NCI-H2107 treated with DMSO at 0.1 percent for 48 hours (cell line): ENCODE measurements around the gene NPL.

Source experiments
- DNase-seq: peaks from one replicate; lab custom pipeline; 2025; ENCODE audit not compliant: unreplicated experiment; lab: John Stamatoyannopoulos, UW

Gene NPL

DNA sequence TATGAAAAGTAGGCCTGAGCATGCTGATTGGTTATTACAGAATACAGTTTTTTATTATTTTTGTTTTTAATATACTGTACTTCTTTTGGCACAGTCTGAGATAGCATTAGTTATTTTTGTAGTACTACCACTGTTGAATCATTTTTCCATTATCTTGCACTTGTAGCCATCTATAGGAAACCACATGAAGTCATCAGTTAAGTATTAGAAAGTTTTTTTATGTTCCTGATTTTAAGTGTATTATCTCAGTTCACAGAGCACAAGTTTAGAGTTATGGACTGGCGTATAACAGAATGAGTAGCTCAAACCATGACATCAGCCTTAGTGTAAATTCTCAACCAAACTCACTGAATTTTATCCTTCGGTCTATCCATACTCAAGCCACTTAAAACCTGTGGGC, 72.4 kb downstream of the NPL start:
- DNase-seq, result no peak

DNA sequence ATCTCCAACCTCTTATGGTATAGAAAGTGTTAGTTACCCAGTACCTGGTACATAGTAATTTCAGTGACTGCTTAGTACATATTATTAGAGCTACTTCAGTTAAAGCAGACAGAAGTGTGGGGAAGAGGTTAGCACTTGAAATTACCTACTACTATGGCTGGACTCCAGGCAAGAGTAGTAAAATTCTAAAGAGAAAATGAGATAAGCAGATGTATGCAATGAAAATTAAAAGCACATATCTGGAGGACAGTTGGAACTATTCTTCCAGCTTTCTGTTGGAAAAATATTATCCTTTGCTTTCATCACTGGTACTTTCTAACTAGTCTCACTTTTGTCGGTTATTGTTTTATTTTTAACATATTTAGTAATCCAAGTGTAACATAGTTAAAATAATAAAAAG, 73.3 kb downstream of the NPL start:
- no peak for DNase-seq

GRCh38 chr1:182863940-182864339, 74.4 kb downstream of the NPL start:
- no peak for DNase-seq

DNA sequence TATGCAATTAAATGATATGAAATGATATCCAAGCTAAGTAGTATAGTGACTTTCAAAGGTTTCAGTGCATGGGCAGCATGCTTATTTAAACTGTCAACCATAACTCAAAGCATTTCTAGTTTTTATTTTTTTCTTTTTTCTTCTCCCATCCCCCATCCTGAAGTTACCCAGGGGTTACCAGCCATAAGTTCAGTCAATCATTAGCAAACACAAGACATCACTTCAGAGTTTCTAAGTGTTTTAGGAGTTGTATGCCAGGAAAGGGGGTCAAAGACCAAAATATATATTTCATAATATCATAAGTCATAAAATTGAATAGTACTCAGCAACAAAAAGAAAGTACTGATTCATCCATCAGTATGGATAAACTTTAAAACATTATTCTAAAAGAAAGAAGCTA, 78.3 kb downstream of the NPL start:
- no peak for DNase-seq

DNA sequence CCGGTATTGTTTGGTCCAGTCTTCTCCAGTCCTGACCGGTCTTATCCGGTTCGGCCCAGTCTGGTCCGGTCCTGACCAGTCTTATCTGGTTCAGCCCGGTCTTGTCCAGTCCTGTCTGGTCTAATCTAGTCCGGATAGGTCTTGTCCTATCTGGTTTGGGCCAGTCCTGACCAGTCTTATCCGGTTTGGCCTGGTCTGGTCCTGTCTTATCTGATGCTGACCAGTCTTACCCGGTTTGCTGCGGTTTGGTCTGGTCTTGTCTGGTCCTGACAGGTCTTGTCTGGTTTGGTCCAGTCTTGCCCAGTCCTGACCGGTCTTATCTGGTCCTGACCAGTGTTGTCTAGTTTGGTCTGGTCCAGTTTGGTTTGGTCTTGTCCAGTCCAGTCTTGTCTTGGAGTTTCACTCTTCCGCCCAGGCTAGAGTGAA, 79.7 kb downstream of the NPL start:
- DNase-seq, result no peak

DNA sequence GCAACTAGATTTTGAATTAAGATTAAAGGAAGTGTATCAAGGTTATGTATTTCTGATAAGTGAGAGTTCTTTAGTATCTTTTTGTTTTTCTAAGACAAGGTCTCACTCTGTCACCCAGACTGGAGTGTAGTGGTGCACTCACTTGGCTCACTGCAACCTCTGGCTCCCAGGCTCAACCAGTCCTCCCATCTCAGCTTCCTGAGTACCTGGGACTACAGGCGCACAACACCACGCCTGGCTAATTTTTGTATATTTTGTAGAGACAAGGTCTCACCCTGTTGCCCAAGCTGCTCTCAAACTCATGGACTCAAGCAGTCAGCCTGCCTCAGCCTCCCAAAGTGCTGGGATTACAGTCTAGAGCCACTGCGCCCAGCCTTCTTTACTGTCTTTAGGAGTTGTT, 83.3 kb downstream of the NPL start:
- no peak for DNase-seq

GRCh38 chr1:182875889-182876288, 86.3 kb downstream of the NPL start:
- DNase-seq, result no peak

GRCh38 chr1:182877331-182877730, 87.8 kb downstream of the NPL start:
- DNase-seq, result no peak

DNA sequence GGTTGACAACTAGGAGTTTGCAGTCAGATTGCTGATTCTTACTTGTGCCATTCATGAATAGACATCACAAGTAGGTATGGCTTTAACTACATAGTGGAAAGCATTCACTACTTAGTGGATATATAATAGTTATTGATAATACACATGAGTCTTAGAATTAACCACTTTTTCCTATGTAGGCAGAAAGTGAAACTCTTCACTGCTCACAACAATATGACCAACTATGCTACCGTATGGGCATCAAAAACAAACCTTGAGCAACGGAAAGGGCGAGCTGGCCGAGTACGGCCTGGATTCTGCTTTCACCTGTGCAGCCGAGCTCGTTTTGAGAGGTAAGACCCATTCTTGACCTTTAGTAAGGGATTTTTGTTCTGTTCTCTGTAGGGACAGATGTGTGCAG, 88.3 kb downstream of the NPL start:
- DNase-seq, result no peak
